Measurements from ENCODE around the gene COL19A1. TPM values are rescaled to one million over a fixed set of nuclear protein-coding genes. Genes with fewer than 3 reads are reported as not detected.

The COL19A1 gene
- total RNA-seq, 4 donors from 2014 or later, result 0.19 TPM; not detected in 3

- 93 to 98% methylated on average over 2 of the region's 2 CpGs for WGBS, 2 donors
Observed at GRCh38 chr6:69900869-69901268, 34.5 kb downstream of the COL19A1 start.

GRCh38 chr6:69901361-69901760, 35.0 kb downstream of the COL19A1 start:
- 85 to 89% methylated on average over 3 of the region's 3 CpGs for WGBS, 2 donors
- Histone ChIP-seq H3K9me3 (no peaks in the 10 kb centered on the region), H3K4me1 (no peaks in the 10 kb centered on the region), H3K27ac (no peak overlapping the region), H3K4me3 (no peak overlapping the region), H3K27me3 (no peaks in the 10 kb centered on the region), H3K36me3 (no peaks in the 10 kb centered on the region)
- intact Hi-C loops (cut with DNase I), result no loop called here
- DNase-seq, result no peak
- TF ChIP-seq POLR2A (IDR thresholded peaks at IDR 0.05), result no peak
- TF ChIP-seq CTCF (IDR thresholded peaks at IDR 0.05), result no peak

More at GRCh38 chr6:69900869-69901268, 34.5 kb downstream of the COL19A1 start:
- no peaks in the 10 kb centered on the region for H3K9me3 ChIP-seq
- no peaks in the 10 kb centered on the region for H3K4me1 ChIP-seq
- no peak for DNase-seq
- TF ChIP-seq CTCF (IDR thresholded peaks at IDR 0.05), result no peak
- no peak for TF ChIP-seq POLR2A (IDR thresholded peaks at IDR 0.05)
- intact Hi-C loops (cut with DNase I), result no loop called here
- H3K27ac ChIP-seq, result no peak overlapping the region
- no peak overlapping the region for H3K4me3 ChIP-seq
- no peaks in the 10 kb centered on the region for H3K27me3 ChIP-seq
- H3K36me3 ChIP-seq, result no peaks in the 10 kb centered on the region

- no peak for DNase-seq
- Histone ChIP-seq H3K27me3 (no peaks in the 10 kb centered on the region), H3K4me3 (no peak overlapping the region), H3K27ac (no peak overlapping the region), H3K9me3 (no peaks in the 10 kb centered on the region), H3K36me3 (no peaks in the 10 kb centered on the region), H3K4me1 (no peaks in the 10 kb centered on the region)
- no peak for TF ChIP-seq POLR2A (IDR thresholded peaks at IDR 0.05)
- no peak for TF ChIP-seq CTCF (IDR thresholded peaks at IDR 0.05)
- intact Hi-C loops (cut with DNase I), result no loop called here
- WGBS, 2 donors, result 33 to 45% methylated on average over 1 of the region's 1 CpG
Observed at GRCh38 chr6:69907981-69908498, 41.7 kb downstream of the COL19A1 start.

GRCh38 chr6:69913361-69913760, 47.0 kb downstream of the COL19A1 start:
- no peaks in the 10 kb centered on the region for H3K36me3 ChIP-seq
- intact Hi-C loops (cut with DNase I), result no loop called here
- TF ChIP-seq CTCF (IDR thresholded peaks at IDR 0.05), result no peak
- no peak for TF ChIP-seq POLR2A (IDR thresholded peaks at IDR 0.05)

GRCh38 chr6:69914015-69914485, 47.7 kb downstream of the COL19A1 start:
- no peaks in the 10 kb centered on the region for H3K27me3 ChIP-seq

More at GRCh38 chr6:69913361-69913760, 47.0 kb downstream of the COL19A1 start:
- H3K27ac ChIP-seq, result no peak overlapping the region
- H3K4me3 ChIP-seq, result no peak overlapping the region
- no peaks in the 10 kb centered on the region for H3K27me3 ChIP-seq
- no peak for DNase-seq
- H3K9me3 ChIP-seq, result no peaks in the 10 kb centered on the region
- H3K4me1 ChIP-seq, result no peaks in the 10 kb centered on the region

More at GRCh38 chr6:69914015-69914485, 47.7 kb downstream of the COL19A1 start:
- 56 to 58% methylated on average over 2 of the region's 2 CpGs for WGBS, 2 donors
- H3K4me1 ChIP-seq, result no peaks in the 10 kb centered on the region
- no peak overlapping the region for H3K27ac ChIP-seq
- no peaks in the 10 kb centered on the region for H3K9me3 ChIP-seq
- no peak overlapping the region for H3K4me3 ChIP-seq
- TF ChIP-seq POLR2A (IDR thresholded peaks at IDR 0.05), result no peak
- TF ChIP-seq CTCF (IDR thresholded peaks at IDR 0.05), result no peak
- intact Hi-C loops (cut with DNase I), result no loop called here
- no peaks in the 10 kb centered on the region for H3K36me3 ChIP-seq
- no peak for DNase-seq
